OCI-LY1 (cell line): Measurements from ENCODE around the gene LRRC8E.
"Not testable (repeated sequence)": the region's sequence is repeated elsewhere in the genome, so short reads cannot be mapped to it uniquely, and the experiment has no call there.

Experiments used
- H2AFZ ChIP-seq: fragments of 200-600 bp; sonication (generic), shearing (Covaris generic); 2 replicates; pipeline ENCODE4 v1.6.0; 2014; ENCODE audit warnings: antibody characterized with exemption, mild to moderate bottlenecking, low read length
- H3F3A ChIP-seq: fragments of 200-600 bp; sonication (generic), shearing (Covaris generic); 2 replicates; pipeline ENCODE4 v1.6.0; 2014; ENCODE audit warnings: mild to moderate bottlenecking, antibody characterized with exemption, low read length, moderate library complexity; ENCODE audit not compliant: insufficient read depth
- H3K27ac ChIP-seq: fragments of 200-600 bp; sonication (generic); 2 replicates; pipeline ENCODE4 v1.5.1; 2014; ENCODE audit warnings: low read length, mixed run types, mild to moderate bottlenecking, low read depth; ENCODE audit not compliant: poor library complexity, severe bottlenecking
- H3K27me3 ChIP-seq: fragments of 200-600 bp; sonication (generic); 2 replicates; pipeline ENCODE4 v1.6.0; 2014; ENCODE audit warnings: antibody characterized with exemption, mild to moderate bottlenecking, low read length, moderate library complexity; ENCODE audit not compliant: insufficient read depth
- H3K36me3 ChIP-seq: fragments of 200-600 bp; sonication (generic); 2 replicates; pipeline ENCODE4 v1.6.1; 2014; ENCODE audit warnings: mild to moderate bottlenecking, antibody characterized with exemption, low read length, moderate library complexity, mixed read lengths; ENCODE audit not compliant: insufficient read depth
- H3K4me1 ChIP-seq: fragments of 200-600 bp; sonication (generic); 2 replicates; pipeline ENCODE4 v1.5.1; 2014; ENCODE audit warnings: mild to moderate bottlenecking, low read length, moderate library complexity; ENCODE audit not compliant: insufficient read depth, severe bottlenecking
- H3K4me2 ChIP-seq: fragments of 200-600 bp; sonication (generic), shearing (Covaris generic); 2 replicates; pipeline ENCODE4 v1.6.1; 2014; ENCODE audit warnings: low read length
- H3K4me3 ChIP-seq: fragments of 200-600 bp; sonication (generic); 2 replicates; pipeline ENCODE4 v1.5.1; 2014; ENCODE audit warnings: low read length, low read depth, mild to moderate bottlenecking, mixed read lengths; ENCODE audit not compliant: poor library complexity, severe bottlenecking
- H3K79me2 ChIP-seq: fragments of 200-600 bp; shearing (Covaris generic); 2 replicates; pipeline ENCODE4 v1.6.1; 2016; ENCODE audit warnings: mixed run types, low read length, mixed read lengths; ENCODE audit not compliant: insufficient read depth
- H3K9ac ChIP-seq: fragments of 200-600 bp; sonication (generic), shearing (Covaris generic); 2 replicates; pipeline ENCODE4 v1.6.1; 2014; ENCODE audit warnings: mild to moderate bottlenecking, low read length, mixed read lengths
- H3K9me2 ChIP-seq: fragments of 200-600 bp; sonication (generic), shearing (Covaris generic); 2 replicates; pipeline ENCODE4 v1.6.1; 2014; ENCODE audit warnings: low read depth, mild to moderate bottlenecking, low read length, mixed read lengths
- H3K9me3 ChIP-seq: fragments of 200-600 bp; shearing (Covaris generic); 2 replicates; pipeline ENCODE4 v1.6.1; 2014; ENCODE audit warnings: low read length, mixed read lengths
- H4K20me1 ChIP-seq: fragments of 200-600 bp; sonication (generic), shearing (Covaris generic); 2 replicates; pipeline ENCODE4 v1.6.0; 2016; ENCODE audit warnings: mild to moderate bottlenecking, low read length; ENCODE audit not compliant: insufficient read depth
- EZH2 ChIP-seq: fragments of 200-600 bp; sonication (generic), shearing (Covaris generic); IDR thresholded peaks from 2 replicates; pipeline ENCODE4 v1.8.0; 2017; ENCODE audit warnings: borderline replicate concordance, mixed run types, mild to moderate bottlenecking, antibody characterized with exemption, low read length, moderate library complexity, mixed read lengths
- TF ChIP-seq, protein P1 (sequence below): fragments of 200-600 bp; sonication (generic), shearing (Covaris generic); IDR thresholded peaks from 2 replicates; pipeline ENCODE4 v1.5.1; 2017; ENCODE audit warnings: mild to moderate bottlenecking, antibody characterized with exemption, low read length, moderate library complexity, mixed read lengths

LRRC8E gene

DNA sequence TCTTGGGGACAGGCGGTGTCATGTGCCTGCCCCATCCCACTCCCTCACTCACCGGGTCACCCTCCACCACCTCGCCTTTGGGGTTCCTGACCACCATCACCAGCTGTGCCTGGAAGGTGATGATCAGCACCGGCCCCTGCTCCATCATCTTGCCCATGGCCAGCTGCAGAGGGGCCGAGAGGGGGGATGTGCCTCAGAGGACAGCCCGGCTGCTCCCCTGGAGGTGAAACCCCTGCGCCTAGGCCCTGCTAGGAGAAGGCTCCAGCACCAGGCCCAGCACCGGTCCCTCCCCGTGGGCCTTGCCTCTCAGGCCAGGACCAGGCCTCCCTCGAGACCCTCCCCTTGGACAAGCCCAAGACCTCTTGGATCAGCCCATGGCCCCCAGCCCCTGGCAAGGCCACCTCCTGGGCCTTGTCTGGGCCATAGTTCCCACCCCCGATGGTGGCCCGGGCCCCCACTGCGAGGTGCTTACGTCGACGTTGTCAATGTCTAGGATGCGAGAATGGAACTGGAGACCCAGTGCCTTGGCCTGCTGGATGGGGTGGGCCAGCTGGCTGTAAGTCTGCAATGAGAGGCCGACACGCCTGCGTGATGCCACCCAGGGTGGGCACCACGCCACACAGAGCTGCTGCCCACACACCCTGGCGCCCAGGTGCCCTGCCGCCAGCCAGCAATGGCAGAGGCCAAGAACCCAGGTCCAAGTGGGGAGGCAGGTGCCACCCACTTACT is 39.5 kb downstream of the LRRC8E start:
- peaks cover 10% of the 10 kb centered on the region for H3K4me1 ChIP-seq
- no peaks in the 10 kb centered on the region for H3K9me3 ChIP-seq
- no peak overlapping the region for H3K4me2 ChIP-seq
- no peaks in the 10 kb centered on the region for H3K79me2 ChIP-seq
- no peaks in the 10 kb centered on the region for H3F3A ChIP-seq
- H3K36me3 ChIP-seq, result peaks cover 34% of the 10 kb centered on the region
- TF ChIP-seq EZH2, result no peak
- TF ChIP-seq, protein P1, sequence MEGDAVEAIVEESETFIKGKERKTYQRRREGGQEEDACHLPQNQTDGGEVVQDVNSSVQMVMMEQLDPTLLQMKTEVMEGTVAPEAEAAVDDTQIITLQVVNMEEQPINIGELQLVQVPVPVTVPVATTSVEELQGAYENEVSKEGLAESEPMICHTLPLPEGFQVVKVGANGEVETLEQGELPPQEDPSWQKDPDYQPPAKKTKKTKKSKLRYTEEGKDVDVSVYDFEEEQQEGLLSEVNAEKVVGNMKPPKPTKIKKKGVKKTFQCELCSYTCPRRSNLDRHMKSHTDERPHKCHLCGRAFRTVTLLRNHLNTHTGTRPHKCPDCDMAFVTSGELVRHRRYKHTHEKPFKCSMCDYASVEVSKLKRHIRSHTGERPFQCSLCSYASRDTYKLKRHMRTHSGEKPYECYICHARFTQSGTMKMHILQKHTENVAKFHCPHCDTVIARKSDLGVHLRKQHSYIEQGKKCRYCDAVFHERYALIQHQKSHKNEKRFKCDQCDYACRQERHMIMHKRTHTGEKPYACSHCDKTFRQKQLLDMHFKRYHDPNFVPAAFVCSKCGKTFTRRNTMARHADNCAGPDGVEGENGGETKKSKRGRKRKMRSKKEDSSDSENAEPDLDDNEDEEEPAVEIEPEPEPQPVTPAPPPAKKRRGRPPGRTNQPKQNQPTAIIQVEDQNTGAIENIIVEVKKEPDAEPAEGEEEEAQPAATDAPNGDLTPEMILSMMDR, result no peak
- H3K27me3 ChIP-seq, result no peaks in the 10 kb centered on the region; the same call in 1 of the 2 replicates
- H2AFZ ChIP-seq, result no peak overlapping the region
- H3K9ac ChIP-seq, result no peak overlapping the region
- no peak overlapping the region for H3K27ac ChIP-seq
- no peaks in the 10 kb centered on the region for H3K9me2 ChIP-seq
- H4K20me1 ChIP-seq, result no peaks in the 10 kb centered on the region
- H3K4me3 ChIP-seq, result no peak overlapping the region

DNA sequence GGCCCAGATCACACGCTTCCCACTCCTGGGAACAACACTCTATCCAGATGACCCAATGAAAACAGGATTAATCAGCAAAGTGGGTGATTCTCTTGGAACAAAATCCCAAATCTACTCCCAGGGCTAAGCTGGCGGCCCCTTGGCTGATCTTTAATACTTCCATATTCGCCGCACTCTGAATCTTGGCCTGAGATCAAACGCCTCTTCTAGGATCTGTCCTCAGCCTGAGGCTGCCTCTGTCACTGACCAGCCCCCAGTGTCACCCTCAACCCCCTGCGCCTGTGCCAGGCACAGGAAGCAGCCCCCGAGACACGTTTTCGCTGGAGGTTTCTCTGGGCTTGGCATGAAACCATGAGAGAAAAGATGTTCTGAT is 40.0 kb downstream of the LRRC8E start:
- Histone ChIP-seq H2AFZ (no peak overlapping the region), H3K4me1 (peaks cover 10% of the 10 kb centered on the region), H3K27ac (no peak overlapping the region), H3K27me3 (no peaks in the 10 kb centered on the region; the same call in 1 of the 2 replicates), H3K79me2 (no peaks in the 10 kb centered on the region), H3K9me3 (no peaks in the 10 kb centered on the region), H3K36me3 (peaks cover 34% of the 10 kb centered on the region), H3K9ac (no peak overlapping the region), H4K20me1 (no peaks in the 10 kb centered on the region), H3K9me2 (no peaks in the 10 kb centered on the region), H3K4me2 (no peak overlapping the region), H3F3A (no peaks in the 10 kb centered on the region), H3K4me3 (no peak overlapping the region)
- TF ChIP-seq, protein P1, result no peak
- TF ChIP-seq EZH2, result no peak

DNA sequence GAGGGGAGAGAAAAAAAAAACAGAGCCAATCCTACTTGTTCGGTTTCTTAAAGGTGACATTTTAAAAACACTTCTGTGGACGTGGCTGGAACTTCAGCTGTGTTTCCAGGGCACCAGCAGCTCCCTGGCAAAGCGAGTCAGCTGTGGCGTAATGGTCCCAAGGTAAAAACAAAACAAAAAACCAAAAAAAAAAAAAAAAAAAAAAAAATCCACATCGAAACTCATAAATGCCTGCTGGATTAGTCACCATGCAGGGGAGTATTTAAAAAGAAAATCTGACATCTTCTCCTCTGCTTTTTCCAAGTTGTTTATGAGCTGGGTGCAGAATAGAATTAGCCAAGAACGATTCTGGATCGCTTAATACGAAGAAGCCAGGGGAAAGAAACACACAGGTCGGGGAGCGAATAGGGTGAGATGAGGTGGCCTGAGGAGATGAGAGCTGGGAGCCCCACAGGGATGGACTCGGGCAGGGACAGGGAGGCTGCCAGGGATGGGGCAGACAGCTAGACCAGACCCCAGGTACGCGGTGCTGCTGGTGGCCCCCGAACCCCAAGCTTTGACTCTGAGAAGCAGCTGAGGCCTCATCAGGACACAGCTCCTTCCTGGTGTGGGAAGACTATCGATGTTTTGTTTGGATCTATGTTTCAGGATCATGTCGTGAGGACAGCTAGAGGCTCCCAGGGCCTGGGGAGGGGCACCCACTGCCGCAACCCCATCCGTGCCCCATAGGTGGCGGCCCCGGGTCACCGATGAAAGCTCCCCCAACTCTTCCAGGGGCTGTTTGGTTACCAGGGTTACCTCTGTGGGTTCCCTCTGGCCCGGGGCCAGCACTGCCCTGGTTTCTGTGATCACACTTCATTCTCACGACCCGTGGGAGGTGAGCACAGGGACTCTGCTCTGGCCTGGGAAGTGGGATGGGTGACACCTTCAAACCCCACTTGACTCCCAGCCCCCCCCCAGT is 40.7 kb downstream of the LRRC8E start:
- peaks cover 41% of the 10 kb centered on the region for H3K36me3 ChIP-seq
- no peaks in the 10 kb centered on the region for H3K27me3 ChIP-seq
- no peak overlapping the region for H3K27ac ChIP-seq
- no peak overlapping the region for H2AFZ ChIP-seq
- H3K4me3 ChIP-seq, result no peak overlapping the region
- no peaks in the 10 kb centered on the region for H3F3A ChIP-seq
- no peak overlapping the region for H3K4me2 ChIP-seq
- no peaks in the 10 kb centered on the region for H3K79me2 ChIP-seq
- H3K9me2 ChIP-seq, result no peaks in the 10 kb centered on the region
- no peaks in the 10 kb centered on the region for H3K9me3 ChIP-seq
- peaks cover 10% of the 10 kb centered on the region for H3K4me1 ChIP-seq
- no peaks in the 10 kb centered on the region for H4K20me1 ChIP-seq
- H3K9ac ChIP-seq, result no peak overlapping the region
- TF ChIP-seq EZH2, result no peak
- TF ChIP-seq, protein P1, result peak; percentile 43

DNA sequence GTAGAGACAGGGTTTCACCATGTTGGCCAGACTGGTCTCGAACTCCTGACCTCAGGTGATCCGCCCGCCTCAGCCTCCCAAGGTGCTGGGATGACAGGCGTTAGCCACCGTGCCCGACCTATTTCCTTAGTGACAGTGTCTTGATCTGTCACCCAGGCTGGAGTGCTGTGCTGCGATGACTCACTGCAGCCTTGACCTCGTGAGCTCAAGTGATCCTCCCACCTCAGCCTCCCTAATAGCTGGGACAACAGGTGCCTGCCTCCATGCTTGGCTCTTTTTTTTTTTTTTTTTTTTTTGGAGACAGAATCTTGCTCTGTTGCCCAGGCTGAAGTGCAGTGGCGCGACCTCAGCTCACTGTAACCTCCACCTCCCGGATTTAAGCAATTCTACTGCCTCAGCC is 41.7 kb downstream of the LRRC8E start:
- H3K4me3 ChIP-seq, H3F3A ChIP-seq, H3K4me2 ChIP-seq, H3K9me3 ChIP-seq, H2AFZ ChIP-seq, H3K27me3 ChIP-seq, H3K9ac ChIP-seq, H3K79me2 ChIP-seq, H3K27ac ChIP-seq, H3K9me2 ChIP-seq, H4K20me1 ChIP-seq: not testable (repeated sequence)
- peaks cover 52% of the 10 kb centered on the region for H3K36me3 ChIP-seq
- peaks cover 10% of the 10 kb centered on the region for H3K4me1 ChIP-seq
